Measurements from ENCODE around the gene TAX1BP3.

DNA sequence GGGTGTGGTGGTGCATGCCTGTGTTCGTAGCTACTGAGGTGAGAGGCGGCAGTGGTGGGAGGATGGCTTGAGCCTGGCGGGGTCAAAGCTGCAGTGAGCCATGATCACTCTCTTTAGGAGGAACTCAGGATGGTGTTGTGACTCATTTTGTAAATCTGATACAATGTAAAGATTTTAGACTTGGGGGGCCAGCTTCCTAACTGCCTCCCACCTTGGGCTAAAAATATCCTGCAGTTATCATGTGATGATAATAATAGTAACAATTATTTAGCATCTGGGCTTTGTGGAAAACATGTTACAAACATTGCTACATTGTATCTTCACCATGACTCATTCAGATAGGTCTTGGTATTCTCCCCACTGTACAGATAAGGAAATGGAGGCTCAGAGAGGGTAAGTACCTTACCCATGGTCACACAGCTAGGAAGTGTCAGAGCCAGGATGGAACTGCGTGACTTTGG is 24.5 kb downstream of the TAX1BP3 start:
- TF ChIP-seq, protein P1, sequence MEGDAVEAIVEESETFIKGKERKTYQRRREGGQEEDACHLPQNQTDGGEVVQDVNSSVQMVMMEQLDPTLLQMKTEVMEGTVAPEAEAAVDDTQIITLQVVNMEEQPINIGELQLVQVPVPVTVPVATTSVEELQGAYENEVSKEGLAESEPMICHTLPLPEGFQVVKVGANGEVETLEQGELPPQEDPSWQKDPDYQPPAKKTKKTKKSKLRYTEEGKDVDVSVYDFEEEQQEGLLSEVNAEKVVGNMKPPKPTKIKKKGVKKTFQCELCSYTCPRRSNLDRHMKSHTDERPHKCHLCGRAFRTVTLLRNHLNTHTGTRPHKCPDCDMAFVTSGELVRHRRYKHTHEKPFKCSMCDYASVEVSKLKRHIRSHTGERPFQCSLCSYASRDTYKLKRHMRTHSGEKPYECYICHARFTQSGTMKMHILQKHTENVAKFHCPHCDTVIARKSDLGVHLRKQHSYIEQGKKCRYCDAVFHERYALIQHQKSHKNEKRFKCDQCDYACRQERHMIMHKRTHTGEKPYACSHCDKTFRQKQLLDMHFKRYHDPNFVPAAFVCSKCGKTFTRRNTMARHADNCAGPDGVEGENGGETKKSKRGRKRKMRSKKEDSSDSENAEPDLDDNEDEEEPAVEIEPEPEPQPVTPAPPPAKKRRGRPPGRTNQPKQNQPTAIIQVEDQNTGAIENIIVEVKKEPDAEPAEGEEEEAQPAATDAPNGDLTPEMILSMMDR (conservative IDR thresholded peaks at IDR 0.05; ENCODE audit: low read length) = no peak
- no peak for TF ChIP-seq EZH2phosphoT487 (IDR thresholded peaks at IDR 0.05; ENCODE audit: borderline replicate concordance)

Data from Loucy (cell line).